SIG-M5 (cell line): ENCODE measurements around the gene POLN.

Source experiments
- DNase-seq: peaks from one replicate; lab custom pipeline; 2025; lab: John Stamatoyannopoulos, UW

POLN gene

DNA sequence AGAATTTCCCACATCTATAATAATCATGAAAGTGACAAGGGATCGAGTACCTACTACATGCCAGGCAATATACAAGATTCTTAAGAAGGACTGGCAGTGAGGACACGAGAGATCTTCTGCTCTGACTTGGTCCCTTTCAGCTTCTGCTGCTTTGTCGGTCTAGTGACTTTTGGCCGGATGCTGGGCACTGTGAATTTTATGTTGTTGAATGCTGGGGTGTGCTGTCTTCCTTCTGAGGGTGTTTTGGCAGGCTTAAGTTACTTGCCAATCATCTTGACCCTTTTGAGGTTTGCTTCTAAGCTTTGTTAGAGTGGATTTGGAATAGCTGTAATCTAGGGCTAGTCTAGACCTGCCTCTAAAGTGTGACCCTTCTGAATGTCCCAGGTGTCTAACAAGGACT lies 159.3 kb downstream of the POLN start:
- no peak for DNase-seq

DNA sequence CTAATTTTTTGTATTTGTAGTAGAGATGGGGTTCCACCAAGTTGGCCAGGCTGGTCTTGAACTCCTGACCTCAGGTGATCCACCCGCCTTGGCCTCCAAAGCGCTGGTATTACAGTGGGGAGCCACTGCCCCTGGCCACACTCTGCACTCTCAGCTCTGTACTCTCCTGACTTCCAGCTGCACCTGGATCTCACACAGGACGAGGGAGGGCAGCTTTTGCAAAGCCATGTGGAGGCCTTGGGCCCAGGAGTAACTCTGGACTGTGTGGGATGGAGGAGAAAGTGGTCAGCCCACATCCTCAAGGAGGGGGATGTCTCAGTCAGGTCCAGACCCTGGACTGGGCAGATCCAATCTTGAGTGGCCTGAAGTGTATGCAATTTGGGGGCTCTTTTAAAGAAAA lies 159.8 kb downstream of the POLN start:
- DNase-seq, result no peak

DNA sequence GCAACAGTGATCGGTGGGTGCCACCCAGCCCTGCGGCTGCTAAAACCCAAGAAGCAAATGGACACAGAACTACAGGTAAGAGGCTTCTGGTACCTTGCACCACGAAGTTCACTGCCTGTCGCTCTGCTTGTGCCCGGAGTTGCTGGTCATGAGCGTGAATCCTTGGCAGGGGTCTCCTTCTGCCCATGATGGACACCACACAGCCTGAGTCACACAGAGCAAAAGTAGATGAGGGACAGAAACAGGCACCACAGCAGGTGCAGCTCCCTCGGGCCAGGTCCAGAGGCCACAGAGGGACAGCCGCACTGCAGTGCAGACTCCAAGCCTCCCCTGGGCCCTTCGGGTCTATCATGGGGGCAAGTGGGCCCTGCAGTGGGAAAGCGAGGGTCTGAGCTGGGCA lies 160.4 kb downstream of the POLN start:
- DNase-seq, result no peak

DNA sequence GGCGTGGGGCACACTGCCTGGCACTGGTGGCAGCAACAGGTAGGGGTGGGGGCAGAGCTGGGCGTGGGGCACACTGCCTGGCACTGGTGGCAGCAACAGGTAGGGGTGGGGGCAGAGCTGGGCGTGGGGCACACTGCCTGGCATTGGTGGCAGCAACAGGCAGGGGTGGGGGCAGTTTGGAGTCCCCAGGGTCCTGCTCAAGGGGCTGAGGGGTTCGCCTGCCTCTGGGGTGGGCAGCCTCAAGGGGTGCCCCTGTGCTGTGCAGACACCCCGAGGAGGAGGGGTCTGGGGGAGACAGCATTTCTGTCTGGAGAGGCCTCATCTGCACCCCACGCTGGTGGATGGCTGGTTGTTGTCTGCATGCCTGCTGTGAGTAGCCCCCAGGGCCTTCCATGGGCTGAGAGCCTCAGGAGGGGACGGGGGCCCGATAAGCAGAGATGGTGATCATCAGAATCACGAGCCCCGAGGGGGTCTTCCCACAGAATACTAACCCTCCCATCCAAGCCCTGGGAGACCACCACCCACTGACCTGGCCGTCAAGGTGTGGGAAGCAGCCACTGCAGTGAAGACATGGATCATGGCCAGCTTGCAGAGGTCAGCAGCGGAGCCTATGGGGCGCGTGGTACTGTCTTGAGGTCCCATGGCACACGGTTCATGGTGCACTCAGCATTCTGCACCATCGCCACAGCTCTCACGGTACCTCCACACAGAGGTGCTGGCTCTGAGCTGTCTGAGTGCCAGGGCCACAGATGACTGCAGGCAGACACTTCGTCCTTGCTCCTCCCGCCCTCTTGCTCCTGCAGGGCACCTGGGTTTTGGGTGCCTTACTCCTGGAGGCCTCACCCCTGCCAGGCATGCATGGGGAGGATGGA lies 161.3 kb downstream of the POLN start:
- no peak for DNase-seq

DNA sequence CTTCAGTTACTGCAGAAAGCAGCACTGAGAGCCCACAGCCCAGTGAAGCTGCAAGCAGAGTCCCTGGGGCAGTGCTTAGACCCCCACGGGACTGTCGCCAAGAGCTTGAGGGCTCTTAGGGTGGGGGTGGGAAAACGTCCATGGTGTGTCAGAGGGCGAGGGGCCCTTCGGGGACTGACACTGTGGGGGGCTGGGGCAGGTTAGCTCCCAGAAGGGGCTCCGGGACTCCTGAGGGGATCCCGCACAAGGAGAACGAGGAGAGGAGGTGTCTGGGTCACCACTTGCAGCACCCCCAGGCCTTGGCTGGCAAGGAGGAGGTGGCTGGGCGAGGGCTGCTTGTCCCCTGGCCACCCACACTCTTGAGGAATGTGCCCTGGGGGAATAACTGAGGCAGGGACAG lies 162.0 kb downstream of the POLN start:
- no peak for DNase-seq

DNA sequence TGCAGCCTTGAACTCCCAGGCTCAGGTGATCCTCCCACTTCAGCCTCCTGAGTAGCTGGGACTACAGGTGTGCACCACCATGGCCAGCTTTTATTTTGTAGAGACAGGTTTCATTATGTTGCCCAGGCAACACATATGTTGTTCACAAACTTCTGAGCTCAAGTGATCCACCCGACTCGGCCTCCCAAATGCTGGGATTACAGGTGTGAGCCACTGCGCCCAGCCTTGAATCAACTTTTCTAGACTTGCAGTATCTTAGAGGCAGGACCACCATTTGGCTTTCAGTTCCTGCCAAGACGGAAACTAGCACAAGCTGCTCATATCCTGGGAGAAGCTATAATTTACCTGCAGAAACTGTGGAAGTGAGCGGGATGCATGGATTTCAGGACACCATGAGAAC lies 162.9 kb downstream of the POLN start:
- no peak for DNase-seq

DNA sequence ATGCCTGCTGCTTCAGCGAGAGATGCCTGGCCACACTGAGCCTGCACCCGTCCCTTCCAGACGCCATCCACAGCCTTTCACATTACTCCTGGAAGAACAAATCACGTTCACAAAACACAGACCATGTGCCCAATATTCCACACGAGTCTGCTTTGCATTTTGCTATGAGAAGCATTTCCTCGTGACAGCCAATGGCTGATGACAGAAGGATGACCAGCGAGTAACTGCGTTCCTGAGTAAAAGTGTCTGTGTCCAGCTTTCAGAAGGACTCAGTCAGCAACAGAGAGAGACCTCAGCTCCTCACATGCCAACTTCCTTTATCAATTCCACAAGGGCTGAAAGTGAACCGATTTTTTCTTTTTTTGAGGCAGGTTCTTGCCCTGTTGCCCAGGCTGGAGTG lies 163.3 kb downstream of the POLN start:
- no peak for DNase-seq

DNA sequence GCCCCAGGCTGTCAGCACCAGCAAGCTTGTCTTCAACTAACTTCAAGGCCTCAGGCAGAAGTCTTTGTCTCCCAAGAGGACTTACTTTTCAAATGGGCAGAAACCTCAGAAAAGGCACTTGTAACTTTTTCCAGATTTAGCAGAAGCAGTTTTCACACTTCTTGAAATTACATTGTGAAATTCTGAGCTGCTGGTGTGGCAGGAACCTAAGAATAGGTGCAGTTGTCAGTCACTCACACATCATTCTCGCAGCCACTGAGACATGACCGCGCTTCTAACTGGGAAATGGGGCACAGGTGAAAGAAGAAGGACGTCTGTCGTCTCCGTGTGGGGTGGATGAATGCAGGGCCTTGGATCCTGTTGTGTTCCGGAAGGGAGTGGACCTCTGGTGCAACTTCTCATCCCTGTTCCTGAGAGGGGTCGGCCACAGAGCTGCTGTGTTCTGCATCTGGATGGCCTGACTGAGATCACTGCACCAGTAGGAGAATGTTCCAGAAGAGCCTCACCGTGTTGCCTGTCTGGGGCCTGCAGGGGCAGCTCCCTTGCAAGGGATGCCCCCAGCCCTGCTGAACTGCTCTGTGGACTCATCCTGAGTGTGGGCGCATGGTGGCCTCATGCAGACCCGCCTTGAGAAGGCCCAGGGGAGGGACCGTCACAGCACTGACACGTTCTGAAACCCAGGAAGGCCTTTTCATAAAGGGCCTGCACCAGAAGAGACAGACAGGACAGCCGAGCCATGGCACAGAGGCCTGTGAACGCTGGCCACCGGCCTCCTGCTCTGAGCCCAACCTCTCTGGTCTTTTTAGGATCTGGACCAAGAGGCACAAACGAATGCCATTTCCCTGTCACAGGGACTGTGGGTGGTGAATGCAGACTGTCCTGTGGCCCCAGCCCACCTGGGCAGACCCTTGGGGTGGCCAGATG lies 164.1 kb downstream of the POLN start:
- no peak for DNase-seq

DNA sequence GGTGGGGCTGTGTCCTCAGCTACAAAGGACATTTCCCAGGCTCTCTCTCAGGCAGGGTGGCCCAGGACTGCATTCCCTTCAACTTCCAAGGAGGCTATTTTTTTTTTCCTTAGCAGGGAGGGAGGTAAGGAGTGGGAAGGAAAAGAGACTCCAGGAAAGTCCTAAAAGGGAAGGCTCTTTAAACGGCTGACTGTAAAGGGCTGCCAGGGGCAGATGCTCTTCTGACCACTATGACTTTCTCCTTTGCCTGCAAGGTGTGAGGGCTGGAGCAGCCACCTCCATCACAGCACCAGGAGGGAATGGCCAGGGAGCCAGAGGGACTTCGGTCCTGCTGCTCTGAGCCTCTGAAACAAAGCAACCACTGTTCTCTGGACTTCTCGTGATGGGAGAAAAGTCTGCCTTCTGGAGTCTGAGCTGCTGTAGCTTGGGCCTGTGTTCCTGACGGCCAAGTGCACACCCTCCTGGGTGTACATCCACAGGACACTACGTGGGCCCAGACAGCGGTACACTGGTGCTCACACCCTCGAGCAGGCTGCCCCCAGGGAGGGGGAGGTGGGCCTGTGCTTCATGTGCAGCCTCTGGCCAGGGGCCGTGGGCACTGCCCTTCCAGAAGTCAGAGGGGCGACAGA lies 164.9 kb downstream of the POLN start:
- DNase-seq, result no peak

DNA sequence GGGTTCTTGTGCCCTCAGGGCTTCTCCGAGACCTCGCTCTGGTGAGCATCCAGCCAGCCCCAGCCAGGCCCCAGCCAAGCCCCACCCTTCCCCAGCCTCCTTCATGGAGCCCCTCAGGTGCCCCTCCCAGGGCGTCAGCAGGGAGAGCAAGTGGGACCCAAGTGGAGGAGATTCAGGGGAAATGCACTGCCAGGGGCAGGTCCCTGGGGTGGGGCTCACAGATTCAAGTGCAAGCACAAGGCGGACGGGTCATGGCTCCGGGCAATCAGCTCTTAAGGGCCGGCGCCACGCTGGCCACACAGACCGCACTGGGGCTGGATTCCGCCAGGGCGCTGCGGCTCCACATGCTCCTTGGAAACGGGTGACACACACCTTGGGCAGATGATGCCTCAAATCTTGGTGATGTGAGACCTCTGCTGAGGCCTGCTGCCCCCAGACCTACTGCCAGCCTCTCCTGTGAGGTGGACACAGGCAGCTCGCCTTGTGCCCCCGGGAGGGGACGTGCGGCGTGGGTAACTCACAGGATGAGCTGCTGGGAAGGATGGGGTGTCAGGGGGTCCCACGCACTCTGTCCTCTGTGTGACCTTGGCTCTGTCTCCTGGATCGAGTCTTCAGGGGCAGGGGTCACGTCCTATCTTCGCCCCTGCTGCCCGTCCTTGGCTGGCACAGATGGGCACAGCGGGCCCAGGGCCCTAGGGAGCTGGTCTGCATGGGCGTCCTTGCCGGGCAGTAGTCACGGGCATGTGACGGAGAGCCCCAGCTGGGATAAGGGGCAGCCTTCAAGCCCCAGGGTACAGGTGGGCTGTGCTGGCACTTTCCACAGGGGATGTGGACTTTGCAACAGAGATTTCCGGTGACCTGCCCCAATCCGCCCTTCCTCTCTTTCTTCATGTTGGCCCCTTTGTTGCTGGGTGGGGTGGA lies 165.7 kb downstream of the POLN start:
- DNase-seq, result no peak

DNA sequence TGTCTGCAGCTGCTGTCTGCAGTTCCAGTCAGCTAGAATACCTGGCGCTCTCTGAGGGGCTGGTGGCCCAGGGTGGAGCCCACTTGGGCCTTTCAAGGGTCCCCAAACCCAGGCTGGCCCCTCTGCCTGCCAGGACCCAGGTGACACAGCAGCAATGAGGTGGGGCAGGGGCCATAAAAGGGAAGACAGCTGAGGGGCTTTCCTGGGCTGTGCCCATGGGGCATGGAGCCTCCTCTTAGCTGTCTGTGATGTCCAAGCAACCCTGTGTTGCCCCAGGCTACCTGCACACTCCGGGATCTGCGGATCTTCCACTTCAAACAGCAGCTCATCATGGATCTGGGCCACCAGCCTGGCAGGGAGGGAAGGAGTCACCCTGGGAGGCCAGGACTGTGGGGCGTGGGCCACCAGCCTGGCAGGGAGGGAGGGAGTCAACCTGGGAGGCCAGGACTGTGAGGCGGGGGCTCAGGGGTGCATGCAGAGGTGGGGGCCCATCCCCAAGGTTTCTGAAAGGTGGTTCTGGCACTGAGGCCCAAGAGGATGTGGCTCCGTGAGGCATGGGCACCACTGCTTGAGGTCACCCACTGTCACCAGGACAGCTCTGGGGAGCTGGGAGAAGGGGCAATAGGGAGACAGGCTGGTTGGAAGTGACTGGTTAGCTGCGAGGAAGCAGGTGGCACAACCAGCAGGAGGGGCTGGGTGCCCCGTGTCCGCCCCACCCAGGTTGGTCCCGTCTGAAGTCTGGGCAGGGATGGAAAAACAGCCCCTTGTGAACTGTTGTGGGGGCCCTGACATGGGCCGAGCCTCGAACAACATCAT lies 166.5 kb downstream of the POLN start:
- DNase-seq, result no peak

DNA sequence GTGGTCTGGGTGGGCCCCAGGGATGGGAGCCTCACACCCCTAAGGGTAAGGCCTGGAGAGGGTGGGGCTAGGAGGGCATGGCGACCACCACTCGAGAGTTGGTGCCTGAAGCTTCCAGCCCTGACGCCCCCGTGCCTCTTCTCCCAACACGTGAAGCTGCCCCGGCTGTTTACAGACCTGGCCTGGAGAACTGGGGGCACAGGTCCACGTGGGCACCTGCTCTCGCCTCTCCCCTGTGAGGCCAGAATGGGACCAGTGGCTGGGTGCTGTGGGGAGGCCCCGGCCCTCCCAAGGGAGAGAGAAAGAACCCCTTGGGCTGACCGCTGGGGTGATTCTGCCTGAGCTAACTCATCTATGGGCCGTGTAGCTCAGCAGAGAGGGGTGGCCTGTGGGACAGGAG lies 167.3 kb downstream of the POLN start:
- no peak for DNase-seq

DNA sequence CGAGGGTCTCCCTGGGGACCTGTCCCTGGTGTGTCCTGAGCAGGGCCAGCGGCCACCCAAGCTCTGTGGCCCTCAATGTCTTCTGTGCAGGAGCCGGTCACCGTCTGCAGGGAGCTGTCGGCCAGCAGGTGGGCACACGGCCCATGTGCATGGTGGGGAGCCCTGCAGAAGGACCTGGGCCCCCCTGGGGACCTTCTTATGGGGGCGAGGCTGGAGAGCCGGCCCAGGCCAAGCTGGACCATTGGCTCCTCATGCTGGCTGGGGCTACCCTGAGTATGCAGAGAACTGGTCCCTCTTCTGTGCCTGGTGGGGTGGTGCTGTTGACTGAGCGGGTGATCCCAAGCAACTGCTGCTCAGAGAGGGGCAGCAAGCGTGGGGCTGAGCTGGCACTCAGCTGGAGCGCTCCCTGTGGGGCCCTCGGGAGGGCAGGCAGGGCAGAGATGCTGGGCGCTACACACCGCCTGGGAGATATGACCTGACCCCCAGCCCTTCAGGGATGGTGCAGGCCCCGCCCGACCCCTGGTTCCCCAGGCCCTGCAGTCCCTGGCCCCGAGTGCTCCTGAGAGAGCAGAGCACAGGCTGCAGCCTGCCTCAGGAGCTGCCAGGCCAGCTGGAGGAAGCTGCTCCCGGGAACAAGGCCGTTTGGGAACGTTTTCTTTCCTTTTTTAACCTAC lies 168.0 kb downstream of the POLN start:
- no peak for DNase-seq

DNA sequence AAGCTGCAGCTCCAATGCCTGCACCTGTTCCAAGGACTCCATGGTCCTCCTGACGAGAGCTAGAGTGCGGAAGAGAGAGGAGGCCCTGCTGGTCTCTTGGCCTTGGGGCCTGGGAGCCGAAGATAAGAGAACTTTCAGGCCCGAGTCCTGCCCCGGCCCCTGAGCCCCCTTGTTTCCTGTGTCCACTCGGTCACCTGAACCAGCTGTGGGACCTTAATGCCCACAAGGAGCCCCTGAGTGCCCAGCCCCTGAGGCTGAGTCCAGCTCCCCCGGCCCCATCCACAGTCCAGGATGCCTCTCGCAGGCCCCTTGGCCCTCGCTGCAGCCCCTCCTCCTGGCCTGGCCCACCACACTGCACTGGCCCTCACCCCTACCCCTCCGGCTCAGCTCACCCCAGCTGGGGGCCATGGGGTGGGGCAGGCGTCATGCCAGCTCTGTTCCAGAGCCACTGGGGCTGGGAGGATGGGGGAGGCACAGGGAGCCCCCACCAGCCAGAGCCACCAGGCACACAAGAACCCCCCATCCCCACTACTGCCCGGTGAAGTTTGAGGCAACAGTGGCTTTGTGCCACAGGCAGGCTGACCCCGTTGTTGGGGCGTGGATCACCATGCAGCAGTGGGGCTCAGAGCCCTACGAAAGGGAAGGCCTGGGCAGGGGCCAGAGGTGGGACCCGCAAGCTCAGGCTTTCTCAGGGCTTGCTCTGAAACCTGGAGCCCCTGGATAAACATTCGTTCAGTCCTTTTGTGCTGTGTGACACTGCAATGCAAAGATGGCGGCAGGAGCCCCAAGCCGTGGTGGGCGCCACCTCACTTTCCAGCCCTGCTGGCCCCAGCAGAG lies 168.7 kb downstream of the POLN start:
- no peak for DNase-seq

DNA sequence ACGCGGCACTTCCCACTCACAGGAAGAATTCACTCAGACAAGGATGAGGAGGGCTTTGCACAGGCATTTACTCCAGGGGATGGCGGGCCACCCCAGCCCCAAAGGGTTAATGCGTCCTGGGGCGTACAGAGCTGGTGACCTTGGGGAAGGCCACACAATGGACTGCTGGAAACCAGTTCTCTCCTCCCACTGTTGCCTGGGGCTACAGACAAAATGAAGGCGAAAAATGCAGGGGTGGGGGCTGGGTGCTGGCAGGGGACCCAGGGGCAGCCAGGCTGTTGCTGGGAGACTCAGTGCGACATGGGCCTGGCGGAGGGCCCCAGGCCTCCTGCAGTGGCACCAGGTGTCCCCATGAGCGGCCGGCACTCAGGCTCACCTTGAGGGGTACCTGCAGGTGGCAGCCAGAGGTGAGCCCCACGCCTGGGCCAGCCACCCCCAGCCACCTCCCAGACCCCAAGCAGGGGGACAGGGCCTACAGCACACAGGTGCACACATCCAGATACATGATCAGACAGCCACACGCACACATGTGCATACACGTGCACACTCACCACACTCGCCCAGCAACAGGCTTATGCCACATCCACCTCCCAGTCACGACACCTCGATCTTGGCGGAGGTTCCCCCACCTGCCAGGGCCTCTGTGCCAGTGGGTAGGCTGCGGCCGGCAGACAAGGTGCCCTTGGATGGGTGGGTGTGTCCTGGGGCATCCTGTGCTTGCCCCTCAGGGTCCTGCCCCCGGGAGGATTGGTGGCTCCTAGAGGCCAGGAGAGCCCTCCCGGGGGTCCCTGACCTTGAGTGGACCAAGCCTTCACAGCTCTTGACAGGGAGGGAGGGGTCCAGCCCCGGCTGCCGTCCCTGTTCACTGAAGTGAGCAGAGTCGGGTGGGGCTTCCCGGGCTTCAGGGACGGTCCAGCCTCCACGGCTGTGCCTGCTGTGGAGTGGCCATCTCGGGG lies 169.7 kb downstream of the POLN start:
- DNase-seq, result no peak

DNA sequence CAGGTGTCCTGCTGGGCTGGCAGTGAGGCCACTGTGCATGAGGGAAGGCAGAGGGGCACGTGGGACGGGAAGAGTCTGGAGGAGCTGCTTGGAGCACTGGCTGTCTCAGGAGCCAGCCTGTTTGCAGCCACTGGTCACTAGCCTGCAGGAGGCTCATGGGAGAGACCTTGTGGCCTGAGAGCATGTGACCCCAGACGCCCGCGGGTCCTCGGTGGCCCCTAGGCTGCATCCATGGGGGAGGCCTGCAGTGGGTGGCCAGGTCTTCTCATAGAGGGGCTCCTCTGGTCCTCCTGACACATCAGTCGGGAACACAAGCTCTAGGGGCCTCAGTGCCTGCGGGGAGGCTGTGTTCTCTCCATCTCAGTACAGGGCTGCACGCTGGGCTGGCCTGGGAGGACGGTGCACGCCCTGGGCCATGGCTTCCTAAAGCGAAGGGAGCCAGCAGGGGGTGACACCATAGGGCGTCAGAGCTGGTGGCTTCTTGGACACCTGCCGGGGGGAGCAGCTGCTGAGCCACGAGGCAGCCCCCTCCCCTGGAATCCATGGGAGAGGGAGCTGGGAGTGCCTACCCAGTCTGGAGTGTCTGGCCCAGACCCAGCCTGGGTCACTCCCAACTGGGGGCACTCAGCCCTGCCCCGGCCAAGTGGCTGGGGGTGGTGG lies 170.5 kb downstream of the POLN start:
- no peak for DNase-seq

DNA sequence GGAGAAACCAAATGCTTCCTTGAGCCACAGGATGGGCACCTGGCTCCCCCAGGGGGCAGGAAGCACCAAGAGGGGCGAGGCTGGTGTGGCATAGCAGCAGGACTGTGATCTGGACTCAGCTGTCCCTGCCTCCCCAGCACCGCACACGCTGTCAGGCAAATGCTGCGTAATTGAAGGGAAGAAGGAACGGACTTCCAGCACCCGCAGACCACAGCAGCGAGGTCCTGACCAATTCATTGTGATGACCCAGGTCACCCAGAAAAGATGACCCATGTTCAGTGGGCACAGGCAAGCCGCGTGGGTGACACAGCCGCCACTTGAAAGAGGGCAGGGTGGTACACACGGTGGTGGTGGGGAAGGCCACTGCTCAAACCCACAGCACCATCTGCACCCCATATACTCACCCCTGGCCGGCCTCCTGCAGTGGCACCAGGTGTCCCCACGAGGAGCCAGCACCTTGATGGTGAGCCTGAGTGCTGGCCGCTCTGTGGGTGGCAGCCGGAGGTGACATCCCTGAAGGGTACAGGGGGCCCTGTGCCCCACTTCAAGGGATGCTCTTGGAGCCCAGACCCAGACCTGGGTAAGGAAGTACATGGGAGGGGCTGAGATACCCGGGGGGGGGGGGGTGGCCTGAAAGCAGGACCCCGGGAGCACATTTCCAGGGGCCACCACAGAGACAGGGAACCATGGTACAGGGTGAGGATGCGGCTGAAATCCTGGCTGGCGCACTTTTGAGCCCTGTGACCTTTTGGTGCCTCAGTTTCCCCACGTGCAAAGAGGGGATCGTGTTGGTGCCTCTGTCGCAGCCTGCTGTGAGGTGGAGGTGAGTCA lies 171.3 kb downstream of the POLN start:
- DNase-seq, result no peak
